Peyer's patch (tissue), 4 donors: Measurements from ENCODE around the gene PGM2.

ENCODE experiments used
- CTCF ChIP-seq, 6 experiments: fragments of 450-650 bp in 4 of 6; fragments of 200-600 bp in 2 of 6; sonication (generic) in 1 of 6; IDR thresholded peaks; one replicate each; pipeline ENCODE4 v1.5.1; 2017 to 2019; ENCODE audit warnings: antibody characterized with exemption in 6 of 6, mild to moderate bottlenecking in 3 of 6, moderate library complexity in 1 of 6
- POLR2A ChIP-seq, 2 donors: fragments of 450-650 bp; IDR thresholded peaks; one replicate each; pipeline ENCODE4 v1.5.1; 2017; ENCODE audit warnings: antibody characterized with exemption in 2 of 2, mild to moderate bottlenecking in 2 of 2, moderate library complexity in 2 of 2

DNA sequence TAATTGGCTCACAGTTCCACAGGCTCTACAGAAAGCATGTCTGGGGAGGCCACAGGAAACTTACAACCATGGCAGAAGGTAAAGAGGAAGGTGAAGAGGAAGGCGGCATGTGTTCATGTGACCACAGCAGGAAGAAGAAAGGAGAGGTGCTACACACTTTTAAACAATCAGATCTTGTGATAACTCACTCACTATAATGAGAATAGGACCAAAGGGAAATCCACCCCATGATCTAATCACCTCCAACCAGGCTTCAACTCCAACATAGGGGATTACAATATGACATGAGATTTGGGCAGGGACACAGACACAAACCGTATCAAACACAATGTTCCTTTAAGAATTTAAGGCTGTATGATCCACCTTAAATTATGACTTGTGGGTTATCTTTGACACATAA lies 10.5 kb upstream of the PGM2 start:
- TF ChIP-seq POLR2A (IDR thresholded peaks at IDR 0.05) (no peak), CTCF (IDR thresholded peaks at IDR 0.05) (no peak)
